GM19397 (cell line): Measurements from ENCODE around the gene CALHM6.
A peak's percentile ranks its signal among the peaks of the same experiment; 100 is the strongest.
"Not testable (repeated sequence)": the region's sequence is repeated elsewhere in the genome, so short reads cannot be mapped to it uniquely, and the experiment has no call there.

ENCODE experiments used
- ATAC-seq: cut with Tn5 transposase; IDR thresholded peaks from one replicate; pipeline ENCODE4 v1.9.1; 2021; ENCODE audit warnings: mild to moderate bottlenecking, moderate library complexity; ENCODE audit not compliant: unreplicated experiment

The CALHM6 gene

GRCh38 chr6:116475141-116475540 is 14.0 kb downstream of the CALHM6 start:
- no peak for ATAC-seq

- peak; percentile 100 for ATAC-seq
Observed at GRCh38 chr6:116476002-116476678, 15.0 kb downstream of the CALHM6 start.

- no peak for ATAC-seq
Observed at GRCh38 chr6:116482780-116483179, 21.6 kb downstream of the CALHM6 start.

GRCh38 chr6:116483616-116484015 is 22.4 kb downstream of the CALHM6 start:
- ATAC-seq: no peak

GRCh38 chr6:116485559-116486184 is 24.5 kb downstream of the CALHM6 start:
- no peak for ATAC-seq

- ATAC-seq: no peak
Observed at GRCh38 chr6:116491610-116492330, 30.6 kb downstream of the CALHM6 start.

GRCh38 chr6:116492331-116493067 is 31.3 kb downstream of the CALHM6 start:
- ATAC-seq: no peak

- ATAC-seq: not testable (repeated sequence)
Observed at GRCh38 chr6:116495161-116495560, 34.0 kb downstream of the CALHM6 start.

GRCh38 chr6:116497113-116497676 is 36.0 kb downstream of the CALHM6 start:
- ATAC-seq: no peak

- ATAC-seq: no peak
Observed at GRCh38 chr6:116500969-116501433, 39.8 kb downstream of the CALHM6 start.

GRCh38 chr6:116507324-116507723 is 46.1 kb downstream of the CALHM6 start:
- no peak for ATAC-seq

GRCh38 chr6:116508527-116508926 is 47.4 kb downstream of the CALHM6 start:
- no peak for ATAC-seq

- no peak for ATAC-seq
Observed at GRCh38 chr6:116511424-116512110, 50.4 kb downstream of the CALHM6 start, which contains the start of gene CALHM5. Gene CALHM5, plus strand, starts transcription at chr6:116511639. Its CDS starts 58 bp downstream, at chr6:116511697.

GRCh38 chr6:116512111-116512559 is 51.0 kb downstream of the CALHM6 start:
- ATAC-seq: no peak

- no peak for ATAC-seq
Observed at GRCh38 chr6:116512734-116513133, 51.6 kb downstream of the CALHM6 start.
